Measurements from ENCODE around the gene GSTK1. TPM values are rescaled to one million over a fixed set of nuclear protein-coding genes. Genes with fewer than 3 reads are reported as not detected.

The GSTK1 gene
- total and polyA plus RNA-seq, 9 of the 15 experiments (the other 6 are each of a cell fraction or from before 2014, with no cell fraction given) = 155 to 441 (median 233) TPM

GRCh38 chr7:143255564-143255963, 7.7 kb upstream of the GSTK1 start (continued):
- TF ChIP-seq HDAC2 (IDR thresholded peaks at IDR 0.05) = peak; percentile 22; the same call in 1 of the 2 replicates
- no peak for TF ChIP-seq GTF3C2 (IDR thresholded peaks at IDR 0.05; ENCODE audit: borderline replicate concordance, extremely low read depth, insufficient read length)
- TF ChIP-seq CSDE1 (IDR thresholded peaks at IDR 0.05) = no peak
- no peak for TF ChIP-seq ZNF408 (CRISPR knock-in tag; IDR thresholded peaks at IDR 0.05; ENCODE audit: low read depth)
- no peak for TF ChIP-seq POLR2AphosphoS5 (IDR thresholded peaks at IDR 0.05; ENCODE audit: control insufficient read depth, insufficient read depth, low read depth, low read length)
- peak in 1 of 2 experiments; percentile 56; a peak in 1 of 4 replicates for TF ChIP-seq MLLT1 (IDR thresholded peaks at IDR 0.05)
- no peak for TF ChIP-seq ZC3H4 (CRISPR knock-in tag; IDR thresholded peaks at IDR 0.05; ENCODE audit: borderline replicate concordance)
- TF ChIP-seq TEAD1 (CRISPR knock-in tag; IDR thresholded peaks at IDR 0.05) = peak in 1 of 2 experiments; percentile 80; a peak in 1 of 4 replicates
- peak in 1 of 2 experiments; percentile 6 for TF ChIP-seq NCOA2 (IDR thresholded peaks at IDR 0.05; ENCODE audit: partially characterized antibody in 2 of 2)
- TF ChIP-seq LARP7 (IDR thresholded peaks at IDR 0.05) = no peak
- no peak for TF ChIP-seq ZNF24 (IDR thresholded peaks at IDR 0.05)
- no peak for TF ChIP-seq ZBTB7A (IDR thresholded peaks at IDR 0.05; ENCODE audit: borderline replicate concordance, control insufficient read depth, low read depth, low read length)
- no peak for TF ChIP-seq RHOXF2B (CRISPR knock-in tag; conservative IDR thresholded peaks at IDR 0.05)
- no peak for TF ChIP-seq MLX (CRISPR knock-in tag; conservative IDR thresholded peaks at IDR 0.05)
- no peak for TF ChIP-seq HOMEZ (CRISPR knock-in tag; IDR thresholded peaks at IDR 0.05)
- peak; percentile 9; the same call in 1 of the 2 replicates for TF ChIP-seq GATA2 (CRISPR knock-in tag; IDR thresholded peaks at IDR 0.05)
- TF ChIP-seq KLF6 (CRISPR knock-in tag; IDR thresholded peaks at IDR 0.05; ENCODE audit: borderline replicate concordance) = no peak
- no peak for TF ChIP-seq ZKSCAN3 (CRISPR knock-in tag; IDR thresholded peaks at IDR 0.05)
- peak; percentile 52; the same call in 1 of the 2 replicates for TF ChIP-seq SMARCA4 (IDR thresholded peaks at IDR 0.05)
- TF ChIP-seq TEAD4 (IDR thresholded peaks at IDR 0.05; ENCODE audit: low read length) = peak; percentile 72
- TF ChIP-seq TEAD4 (CRISPR knock-in tag; IDR thresholded peaks at IDR 0.05; ENCODE audit: borderline replicate concordance) = no peak
- 0 out of 2 replicates have a peak, but pooled peaks have one; percentile 9 for TF ChIP-seq ZBTB2 (IDR thresholded peaks at IDR 0.05)

Data from K562 (cell line).